Esophagus squamous epithelium (tissue), 4 donors: Measurements from ENCODE around the gene OR10G3.

Experiments used
- POLR2A ChIP-seq, 4 donors: fragments of 450-650 bp; IDR thresholded peaks; one replicate each; pipeline ENCODE4 v1.6.1; 2017; ENCODE audit warnings: antibody characterized with exemption in 4 of 4, mild to moderate bottlenecking in 4 of 4, moderate library complexity in 3 of 4
- TF ChIP-seq, protein P1 (sequence below), 6 experiments: fragments of 450-650 bp in 4 of 6; fragments of 200-600 bp in 2 of 6; sonication (generic) in 2 of 6; IDR thresholded peaks; one replicate each; pipeline ENCODE4 v1.5.1; 2016 to 2019; ENCODE audit warnings: antibody characterized with exemption in 6 of 6, mild to moderate bottlenecking in 4 of 6, moderate library complexity in 4 of 6

DNA sequence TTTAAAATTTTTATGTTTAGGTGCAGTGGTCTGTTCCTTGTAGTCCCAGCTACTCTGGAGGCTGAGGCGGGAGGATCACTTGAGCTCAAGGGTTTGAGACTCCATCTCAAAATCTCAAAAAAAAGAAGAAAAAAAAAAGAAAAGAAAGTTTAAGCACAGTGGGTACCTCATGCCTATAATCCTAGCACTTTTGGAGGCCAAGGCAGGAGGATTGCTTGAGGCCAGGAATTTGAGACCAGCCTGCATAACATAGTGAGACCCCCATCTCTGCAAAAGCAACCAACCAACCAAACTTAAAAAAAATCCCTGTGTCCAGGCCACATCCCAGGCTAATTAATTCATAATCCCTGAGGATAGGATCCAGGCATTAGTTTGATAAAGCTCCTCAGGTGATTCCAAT, 50.4 kb downstream of the OR10G3 start:
- TF ChIP-seq, protein P1, sequence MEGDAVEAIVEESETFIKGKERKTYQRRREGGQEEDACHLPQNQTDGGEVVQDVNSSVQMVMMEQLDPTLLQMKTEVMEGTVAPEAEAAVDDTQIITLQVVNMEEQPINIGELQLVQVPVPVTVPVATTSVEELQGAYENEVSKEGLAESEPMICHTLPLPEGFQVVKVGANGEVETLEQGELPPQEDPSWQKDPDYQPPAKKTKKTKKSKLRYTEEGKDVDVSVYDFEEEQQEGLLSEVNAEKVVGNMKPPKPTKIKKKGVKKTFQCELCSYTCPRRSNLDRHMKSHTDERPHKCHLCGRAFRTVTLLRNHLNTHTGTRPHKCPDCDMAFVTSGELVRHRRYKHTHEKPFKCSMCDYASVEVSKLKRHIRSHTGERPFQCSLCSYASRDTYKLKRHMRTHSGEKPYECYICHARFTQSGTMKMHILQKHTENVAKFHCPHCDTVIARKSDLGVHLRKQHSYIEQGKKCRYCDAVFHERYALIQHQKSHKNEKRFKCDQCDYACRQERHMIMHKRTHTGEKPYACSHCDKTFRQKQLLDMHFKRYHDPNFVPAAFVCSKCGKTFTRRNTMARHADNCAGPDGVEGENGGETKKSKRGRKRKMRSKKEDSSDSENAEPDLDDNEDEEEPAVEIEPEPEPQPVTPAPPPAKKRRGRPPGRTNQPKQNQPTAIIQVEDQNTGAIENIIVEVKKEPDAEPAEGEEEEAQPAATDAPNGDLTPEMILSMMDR (IDR thresholded peaks at IDR 0.05), result no peak
- no peak for TF ChIP-seq POLR2A (IDR thresholded peaks at IDR 0.05)
